ENCODE results near the gene FAM219A.
"Not testable (repeated sequence)": the region's sequence is repeated elsewhere in the genome, so short reads cannot be mapped to it uniquely, and the experiment has no call there.

Gene FAM219A

DNA sequence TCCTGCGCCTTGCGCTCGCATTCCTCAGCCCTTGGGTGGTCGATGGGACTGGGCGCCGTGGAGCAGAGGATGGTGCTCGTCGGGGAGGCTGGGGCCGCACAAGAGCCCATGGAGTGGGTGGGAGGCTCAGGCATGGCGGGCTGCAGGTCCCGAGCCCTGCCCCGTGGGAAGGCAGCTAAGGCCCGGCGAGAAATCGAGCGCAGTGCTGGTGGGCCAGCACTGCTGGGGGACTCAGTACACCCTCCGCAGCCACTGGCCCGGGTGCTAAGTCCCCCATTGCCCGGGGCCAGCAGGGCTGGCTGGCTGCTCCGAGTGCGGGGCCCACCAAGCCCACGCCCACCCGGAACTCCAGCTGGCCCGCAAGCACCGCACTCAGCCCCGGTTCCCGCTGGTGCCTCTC is 24.4 kb upstream of the FAM219A start:
- DNase-seq = not testable (repeated sequence)

DNA sequence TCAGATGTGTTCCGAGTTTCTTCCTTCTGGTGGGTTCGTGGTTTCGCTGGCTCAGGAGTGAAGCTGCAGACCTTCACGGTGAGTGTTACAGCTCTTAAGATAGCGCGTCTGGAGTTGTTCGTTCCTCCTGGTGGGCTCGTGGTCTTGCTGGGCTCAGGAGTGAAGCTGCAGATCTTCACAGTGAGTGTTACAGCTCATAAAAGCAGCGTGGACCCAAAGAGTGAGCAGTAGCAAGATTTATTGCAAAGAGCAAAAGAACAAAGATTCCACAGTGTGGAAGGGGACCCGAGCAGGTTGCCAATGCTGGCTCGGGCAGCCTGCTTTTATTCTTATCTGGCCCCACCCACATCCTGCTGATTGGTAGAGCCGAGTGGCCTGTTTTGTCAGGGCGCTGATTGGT is 23.2 kb upstream of the FAM219A start:
- not testable (repeated sequence) for DNase-seq

DNA sequence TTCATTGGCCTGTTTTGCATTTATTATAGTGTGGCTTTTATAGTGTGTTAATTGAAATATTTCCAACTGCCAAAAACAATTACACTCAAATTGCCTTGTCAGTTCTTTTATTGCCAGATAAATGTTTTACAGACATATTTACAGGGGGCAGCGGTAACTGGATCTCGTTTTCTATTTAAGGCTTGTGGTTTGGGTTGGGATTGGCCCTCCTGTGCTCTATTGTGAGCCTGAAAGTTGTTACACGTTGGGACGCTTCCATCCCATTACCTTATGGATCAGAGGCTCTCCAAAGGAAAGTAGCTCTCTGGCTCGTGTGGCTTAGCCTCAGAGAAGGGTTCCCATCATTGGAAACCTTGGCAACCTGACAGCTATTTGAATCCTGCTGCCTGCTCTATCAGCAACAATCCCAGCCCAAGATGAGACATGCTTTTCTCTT is 21.1 kb upstream of the FAM219A start:
- no peak for DNase-seq

DNA sequence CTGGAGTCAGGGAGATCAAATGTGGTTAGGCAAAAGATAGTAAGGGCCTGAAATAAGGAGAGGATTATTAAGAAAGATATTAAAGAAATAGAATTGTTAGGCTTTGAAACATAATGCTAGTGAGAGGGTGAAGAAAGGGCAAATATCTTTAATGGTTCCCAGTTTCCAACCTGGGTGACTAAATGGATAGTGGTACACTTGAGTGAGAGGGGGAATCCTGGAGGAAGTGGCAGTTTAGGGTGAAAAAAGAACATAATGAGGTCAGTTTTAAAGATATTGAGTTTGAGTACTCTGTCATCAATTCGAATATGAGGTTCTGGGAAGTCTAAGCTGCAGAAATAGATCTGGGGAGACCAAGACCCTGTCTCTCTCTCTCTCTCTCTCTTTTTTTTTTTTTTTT is 19.2 kb upstream of the FAM219A start:
- no peak for DNase-seq

DNA sequence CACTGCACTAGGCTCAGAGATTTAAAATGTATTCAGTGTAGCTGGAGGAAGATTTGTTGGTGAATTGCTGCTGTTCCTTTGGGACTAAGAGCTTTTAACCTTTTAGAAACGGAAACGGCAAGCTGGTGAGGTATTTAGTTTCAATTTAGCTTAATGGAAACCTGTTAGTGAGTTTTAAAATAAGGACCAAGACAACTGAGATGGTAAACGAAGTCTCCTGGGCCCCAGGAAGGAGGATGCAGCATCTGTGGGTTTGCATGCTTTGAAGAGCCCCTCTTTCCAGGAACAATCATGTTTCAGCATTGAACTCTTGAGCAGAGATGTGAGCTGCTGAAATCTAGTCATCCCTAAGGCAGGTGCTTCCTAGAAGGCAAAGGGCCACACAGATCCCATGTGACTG is 16.7 kb upstream of the FAM219A start:
- DNase-seq = no peak

DNA sequence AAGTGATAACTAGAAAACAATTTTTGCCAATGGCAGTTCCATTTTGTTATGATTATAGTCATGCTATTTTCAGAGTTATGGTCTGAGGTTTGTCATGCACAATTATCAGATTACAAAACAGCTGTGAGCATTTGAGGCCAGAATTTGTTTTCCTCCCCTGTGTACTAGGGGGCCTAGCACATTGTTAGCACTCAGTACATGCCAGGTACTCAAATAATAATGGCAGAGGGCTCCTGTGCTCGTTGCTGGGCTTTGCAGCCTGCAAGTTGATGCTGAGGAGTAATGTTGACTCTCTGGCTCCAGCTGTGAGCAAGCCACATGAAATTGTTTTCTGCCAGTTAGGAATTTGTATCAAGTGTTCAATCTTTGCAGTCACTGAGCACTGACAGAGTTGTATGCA is 7.1 kb upstream of the FAM219A start:
- DNase-seq = no peak

DNA sequence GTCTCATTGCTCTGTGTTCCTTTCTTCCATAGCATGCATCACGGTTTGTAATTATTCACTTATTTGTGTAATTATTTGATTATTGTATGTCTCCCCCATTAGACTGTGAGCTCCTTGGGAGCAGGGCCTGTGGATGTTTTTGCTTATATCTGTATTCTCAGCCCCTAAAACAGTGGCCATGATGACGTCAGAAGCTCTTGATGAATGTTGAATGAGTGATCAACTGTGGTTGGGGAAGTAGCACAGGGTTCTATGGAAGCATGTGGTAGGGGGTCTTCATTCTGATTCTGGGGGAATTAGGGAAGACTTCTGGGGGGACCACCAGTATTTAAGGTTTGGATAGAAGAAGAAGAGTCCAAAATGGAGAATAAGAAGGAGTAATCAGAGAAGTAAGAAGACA is 6.2 kb upstream of the FAM219A start:
- no peak for DNase-seq

DNA sequence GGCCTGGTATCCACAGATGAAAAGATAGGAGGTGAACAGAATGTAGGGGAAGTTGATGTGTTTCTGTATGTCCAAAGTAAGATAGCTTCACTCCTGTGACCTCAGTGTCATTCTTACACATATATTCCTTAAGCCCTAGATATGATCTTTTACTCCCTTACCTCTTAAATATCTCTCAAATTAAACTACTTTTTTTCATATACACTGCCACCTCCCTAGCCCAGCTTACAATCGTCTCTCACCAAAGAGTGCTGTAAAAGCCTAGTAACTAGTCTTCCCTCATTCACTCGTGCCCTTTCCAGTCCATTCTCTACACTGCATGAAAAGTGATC is 5.5 kb upstream of the FAM219A start:
- no peak for DNase-seq

DNA sequence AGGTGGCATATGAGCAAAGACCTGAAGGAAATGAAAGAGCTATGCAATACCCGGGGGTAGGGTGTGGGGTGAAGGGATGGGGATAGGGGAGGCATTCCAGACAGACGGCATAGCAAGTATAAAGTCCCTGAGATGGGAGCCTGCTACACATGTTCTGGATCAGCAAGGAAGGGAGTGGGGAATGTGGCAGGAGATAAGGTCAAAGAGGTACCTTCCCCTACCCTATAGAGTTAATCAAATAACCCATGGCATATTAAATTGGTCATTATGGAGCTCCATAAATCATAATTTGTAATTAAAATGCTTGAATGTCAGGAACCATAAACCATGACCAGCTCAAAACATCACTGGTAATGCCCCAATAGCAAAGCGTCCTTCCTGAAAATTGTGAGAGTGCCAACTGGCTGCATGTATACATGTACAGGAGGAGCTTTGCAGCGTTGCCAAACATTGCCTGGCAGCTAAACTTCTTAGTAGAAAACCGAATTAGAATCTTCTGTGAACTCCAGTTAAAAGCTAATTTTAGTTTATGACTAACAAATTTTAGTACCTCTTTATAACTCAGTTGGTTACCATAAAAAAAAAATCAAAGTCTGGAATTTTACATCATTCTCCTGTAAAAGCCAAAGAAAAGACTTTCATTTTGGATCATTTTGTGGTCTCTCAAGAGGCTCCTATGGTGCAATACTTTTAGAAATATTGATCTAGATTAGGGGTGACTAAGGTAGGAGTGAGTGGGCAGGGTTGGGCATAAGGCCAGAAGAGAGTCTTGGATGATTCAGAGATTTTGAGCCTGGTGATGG is 4.9 kb upstream of the FAM219A start:
- peak; percentile 62 for DNase-seq

DNA sequence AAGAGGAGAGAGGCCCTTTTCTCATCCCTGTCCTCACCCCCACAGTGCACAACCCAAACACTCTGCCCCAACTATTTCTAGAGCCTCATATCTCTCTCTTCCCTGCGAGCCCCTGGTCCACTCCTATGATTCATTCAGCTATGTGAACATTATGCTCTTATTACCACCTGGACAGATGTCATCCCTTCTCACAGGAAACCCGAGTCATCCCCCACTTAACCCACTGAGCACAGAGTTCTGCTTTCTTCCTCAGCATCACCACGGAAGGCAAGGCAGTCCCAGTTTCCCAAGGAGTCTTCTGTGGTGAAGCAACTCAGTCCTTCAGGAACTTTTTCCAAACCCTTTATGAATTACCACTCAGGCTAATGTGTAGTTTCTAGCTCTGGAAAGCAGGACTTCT is 1.6 kb upstream of the FAM219A start:
- no peak for DNase-seq

DNA sequence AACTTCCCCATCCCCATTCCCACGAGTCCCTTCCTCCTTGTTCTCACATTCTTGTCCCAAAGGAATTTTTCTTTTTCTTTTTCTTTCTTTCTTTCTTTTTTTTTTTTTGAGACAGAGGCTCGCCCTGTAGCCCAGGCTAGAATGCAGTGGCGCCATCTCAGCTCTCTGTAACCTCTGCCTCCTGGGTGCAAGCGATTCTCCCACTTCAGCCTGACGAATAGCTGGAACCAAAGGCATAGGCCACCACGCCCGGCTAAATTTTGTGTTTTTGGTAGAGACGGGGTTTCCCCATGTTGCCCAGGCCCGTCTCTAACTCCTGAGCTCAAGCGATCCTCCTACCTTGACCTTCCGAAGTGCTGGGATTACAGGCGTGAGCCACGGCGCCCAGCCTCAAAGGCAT is 986 bp upstream of the FAM219A start:
- DNase-seq = no peak

DNA sequence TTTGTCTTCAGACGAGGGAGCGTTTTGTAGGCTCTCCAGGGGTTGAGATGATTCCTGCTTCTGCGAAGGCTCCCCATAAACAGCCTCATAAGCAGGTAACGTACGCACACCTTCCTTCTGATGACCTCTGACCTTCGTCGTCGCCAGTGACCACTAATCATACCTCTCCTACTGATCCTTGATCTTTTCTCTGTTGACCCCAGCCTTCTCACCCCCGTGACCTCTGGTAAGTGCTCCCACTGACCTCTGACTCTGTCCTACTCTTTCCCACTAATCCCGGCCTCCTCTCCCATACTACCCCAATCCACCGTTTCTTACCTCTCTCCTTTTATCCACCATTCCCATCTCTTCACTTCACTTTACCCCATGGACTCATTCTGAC is 580 bp upstream of the FAM219A start:
- no peak for DNase-seq

DNA sequence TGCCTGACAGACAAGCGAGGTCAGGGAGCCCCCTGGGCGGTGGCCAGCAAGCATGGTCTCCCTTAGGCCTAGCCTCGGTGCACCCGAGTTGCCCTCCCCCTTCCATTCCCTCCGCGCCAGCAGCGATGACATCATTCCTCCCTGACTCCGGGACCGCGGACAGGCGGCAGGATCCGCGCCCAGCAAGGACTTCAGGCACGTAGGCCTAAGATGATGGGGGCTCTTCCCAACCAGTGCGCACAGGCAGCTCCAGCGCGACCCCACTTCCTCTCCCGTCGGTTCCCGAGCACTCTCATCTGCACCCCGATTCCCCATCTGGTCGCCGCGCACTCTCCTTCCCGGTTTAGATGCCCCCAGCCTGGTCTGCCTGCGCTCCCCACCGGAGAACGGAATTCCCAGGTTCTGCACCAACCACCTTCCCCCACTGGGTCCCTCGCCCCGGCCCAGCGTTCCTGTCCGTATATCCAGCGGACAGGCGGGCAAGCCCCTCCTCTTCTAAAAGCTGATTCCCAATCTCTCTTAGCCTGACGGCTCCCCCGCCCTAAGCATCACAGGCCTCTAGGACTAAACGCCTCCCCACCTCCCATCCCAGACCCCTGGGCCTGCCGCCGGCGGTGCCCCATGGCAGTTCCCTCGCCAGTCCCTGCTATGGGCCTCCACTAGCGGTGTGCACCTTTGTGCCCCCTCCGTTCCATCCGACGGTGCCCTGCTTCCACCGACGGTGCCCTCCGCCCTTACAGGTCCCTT is 931 bp downstream of the FAM219A start:
- peak; percentile 26 for DNase-seq

DNA sequence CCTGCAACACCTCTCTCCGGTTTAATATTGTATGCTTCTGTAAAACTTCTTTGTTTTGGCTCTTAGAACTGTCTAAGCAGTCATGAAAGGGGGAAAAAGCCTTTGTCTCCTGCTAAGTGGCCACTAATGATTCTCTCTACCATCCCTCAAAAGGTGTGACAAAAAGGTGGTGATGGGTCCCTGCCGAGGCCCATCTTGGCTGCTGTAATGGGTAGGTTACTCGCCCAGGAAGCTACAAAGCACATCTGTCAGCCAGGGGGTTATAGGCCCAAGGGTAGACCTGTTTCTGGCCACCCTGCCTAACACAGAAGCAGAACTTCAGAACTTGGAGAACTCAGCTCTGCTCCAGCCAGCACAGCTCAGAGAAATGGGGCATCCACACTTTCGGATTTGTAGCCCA is 1.6 kb downstream of the FAM219A start:
- no peak for DNase-seq

DNA sequence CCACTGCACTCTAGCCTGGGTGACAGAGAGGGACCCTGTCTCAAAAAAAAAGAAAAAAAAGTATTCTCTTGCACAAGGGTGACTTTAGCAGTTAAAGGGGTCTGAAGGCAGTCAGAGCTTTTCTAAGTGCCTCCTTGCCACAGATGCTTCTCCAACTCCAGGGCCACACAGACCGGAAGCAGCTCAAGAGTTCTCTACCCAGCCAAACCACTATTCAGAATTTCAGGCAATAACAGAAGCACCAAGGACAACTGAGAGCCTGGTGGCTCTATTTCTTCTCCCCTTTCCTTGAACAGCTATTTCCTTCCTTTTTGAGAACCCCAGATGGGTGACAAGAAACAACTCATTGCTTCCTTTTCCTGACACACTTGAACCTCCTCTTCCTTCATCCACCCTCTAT is 2.2 kb downstream of the FAM219A start:
- DNase-seq = peak; percentile 31

DNA sequence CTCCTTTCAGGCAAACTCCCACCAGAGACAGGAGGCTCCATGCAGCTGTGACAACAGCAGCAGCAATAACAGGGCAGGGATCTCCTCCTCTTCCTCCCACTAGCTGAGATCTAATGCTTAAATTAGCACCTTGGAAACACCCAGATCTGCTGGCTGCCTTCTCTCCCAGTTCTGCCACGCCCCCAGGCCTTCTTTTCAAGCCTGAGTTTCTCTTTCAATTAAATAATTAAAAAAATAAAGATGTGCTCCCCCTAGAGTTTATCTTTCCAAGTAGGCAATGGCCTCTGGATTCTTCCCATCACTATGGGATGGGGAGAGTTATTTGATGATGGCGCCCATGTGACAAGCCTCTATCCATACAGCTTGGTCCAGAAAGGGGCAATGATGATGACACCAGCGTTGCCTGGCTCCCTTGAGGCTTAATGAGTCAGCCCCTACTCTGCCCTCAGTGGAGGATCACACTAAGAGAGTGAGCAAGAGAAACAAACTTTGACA is 3.8 kb downstream of the FAM219A start:
- peak; percentile 51 for DNase-seq

DNA sequence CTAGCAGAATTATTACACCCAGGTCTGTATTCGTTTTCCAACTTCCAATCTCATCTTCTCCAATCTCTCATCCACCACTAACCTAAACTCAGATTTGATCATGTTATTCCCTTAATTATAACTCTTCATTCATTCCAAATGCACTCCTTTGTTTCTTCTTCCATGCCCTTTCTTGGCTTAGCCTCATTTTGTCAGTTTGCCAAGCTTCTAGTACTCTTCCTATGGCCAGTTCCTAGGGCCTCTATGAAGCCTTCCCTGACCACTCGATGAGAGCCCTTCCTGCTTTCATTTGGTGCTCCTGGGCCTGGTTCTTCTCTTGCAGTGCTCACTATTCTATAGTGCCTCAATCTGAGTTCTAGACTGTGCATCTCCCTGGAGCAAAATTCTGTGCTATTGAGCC is 5.8 kb downstream of the FAM219A start:
- no peak for DNase-seq

DNA sequence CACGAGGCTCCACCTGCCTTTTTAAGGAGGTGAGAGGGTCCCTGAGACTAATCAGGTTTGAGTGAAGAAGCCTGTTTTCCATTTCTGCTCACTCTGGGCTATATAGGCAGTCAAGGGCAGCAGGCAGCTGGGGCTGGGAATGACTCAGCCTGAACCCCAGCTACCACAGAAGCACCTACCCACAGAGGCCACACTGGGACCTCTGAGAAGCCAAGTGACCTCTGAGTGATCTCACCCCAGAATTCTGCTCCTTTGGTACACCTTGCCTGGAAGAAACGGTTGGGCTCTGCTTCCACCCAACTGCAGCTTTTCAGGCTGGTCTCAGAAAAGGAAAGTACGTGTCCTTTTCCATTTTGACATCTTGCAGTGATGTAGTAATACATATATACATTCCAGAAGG is 6.8 kb downstream of the FAM219A start:
- no peak for DNase-seq

DNA sequence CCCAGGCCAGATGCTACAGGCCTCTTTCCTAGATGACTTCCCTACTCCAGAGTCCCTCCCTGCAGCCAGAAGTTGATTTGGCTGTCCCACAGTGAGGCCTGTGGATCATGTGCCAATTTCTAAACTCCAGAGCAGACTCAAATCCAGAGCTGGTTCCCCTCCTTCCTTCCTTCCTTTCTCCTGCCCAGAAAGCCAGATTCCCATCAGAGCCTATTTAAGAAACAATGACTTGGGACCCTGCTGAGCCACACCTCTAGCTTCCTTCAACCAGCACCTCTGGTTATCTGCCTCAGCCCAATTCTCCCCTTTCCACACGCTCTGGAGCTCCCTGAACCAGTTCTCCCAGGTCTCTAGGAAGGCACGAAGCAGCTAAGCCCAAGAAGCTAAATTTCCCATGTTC is 7.2 kb downstream of the FAM219A start:
- DNase-seq = no peak

DNA sequence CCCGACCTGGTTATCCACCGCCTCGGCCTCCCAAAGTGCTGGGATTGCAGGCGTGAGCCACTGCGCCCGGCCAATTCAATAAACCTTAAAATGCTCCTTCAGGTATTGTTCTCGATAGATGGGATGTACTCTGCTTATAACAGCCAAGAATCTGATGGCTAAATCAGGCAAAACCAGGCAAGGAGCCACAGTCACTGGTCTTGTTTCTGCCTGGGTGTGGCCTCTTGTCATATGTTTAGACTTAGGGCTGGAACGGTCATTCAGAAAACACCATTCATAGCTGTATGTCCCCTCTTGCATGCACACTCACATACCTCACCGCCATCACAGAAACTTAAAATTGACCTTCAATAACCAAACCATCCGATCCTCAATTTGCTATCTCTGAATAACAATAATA is 7.7 kb downstream of the FAM219A start:
- DNase-seq = no peak

DNA sequence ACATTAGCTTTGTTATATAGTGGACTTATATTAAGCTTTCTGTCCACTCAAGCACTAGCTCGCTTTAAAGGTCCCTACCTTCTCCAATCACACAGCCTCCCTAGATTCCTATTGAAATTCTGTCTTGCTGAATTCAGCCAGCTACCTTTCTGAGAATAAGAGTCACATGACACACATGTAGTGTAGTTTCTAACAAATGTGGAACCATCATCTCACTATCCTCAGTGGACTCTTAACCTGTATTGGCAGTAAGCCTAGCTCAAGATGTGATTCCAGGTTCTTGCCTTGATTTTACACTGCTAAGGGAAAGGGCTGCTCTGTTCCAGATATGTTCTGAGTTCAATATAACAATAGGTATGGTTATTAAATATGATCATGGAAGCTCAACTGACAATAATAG is 11.4 kb downstream of the FAM219A start:
- DNase-seq = no peak

DNA sequence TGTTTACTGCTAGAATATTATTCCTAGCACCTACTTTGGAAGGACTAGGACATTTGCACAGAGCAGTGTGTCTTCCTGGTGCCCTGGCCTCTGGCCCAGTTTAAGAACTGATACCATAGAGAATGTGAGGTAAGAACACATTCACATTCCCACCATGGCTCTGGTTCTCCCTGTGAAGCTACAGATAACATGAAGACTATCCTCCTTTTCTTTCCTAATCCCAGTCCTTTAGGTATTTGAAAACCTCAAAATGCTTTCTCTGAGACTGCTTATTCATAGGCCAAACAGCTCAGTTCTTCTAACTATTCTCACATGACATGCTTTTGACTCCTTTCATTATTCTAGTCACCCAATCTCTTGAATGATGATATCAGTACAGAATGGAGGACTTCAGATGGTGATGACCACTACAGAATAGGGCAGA is 11.9 kb downstream of the FAM219A start:
- no peak for DNase-seq

DNA sequence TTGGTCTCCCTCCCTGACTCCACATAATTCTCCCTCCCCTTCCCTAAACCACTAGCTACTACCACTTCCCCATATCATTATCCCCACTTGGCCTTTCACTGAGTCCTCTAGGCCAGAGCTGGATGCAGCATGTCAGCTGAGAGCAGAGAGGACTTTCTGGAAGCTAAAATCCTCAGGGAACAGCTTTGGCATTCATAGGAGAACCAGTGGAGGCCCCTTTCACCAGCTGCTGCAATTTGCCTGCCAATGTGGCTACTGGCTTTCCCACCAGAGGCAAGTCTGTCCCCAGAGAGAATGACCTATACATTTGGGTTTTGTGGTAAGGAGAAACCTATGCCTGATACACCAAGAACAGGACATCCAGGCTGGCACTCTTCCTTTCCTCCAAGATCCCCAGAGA is 14.4 kb downstream of the FAM219A start:
- DNase-seq = no peak

DNA sequence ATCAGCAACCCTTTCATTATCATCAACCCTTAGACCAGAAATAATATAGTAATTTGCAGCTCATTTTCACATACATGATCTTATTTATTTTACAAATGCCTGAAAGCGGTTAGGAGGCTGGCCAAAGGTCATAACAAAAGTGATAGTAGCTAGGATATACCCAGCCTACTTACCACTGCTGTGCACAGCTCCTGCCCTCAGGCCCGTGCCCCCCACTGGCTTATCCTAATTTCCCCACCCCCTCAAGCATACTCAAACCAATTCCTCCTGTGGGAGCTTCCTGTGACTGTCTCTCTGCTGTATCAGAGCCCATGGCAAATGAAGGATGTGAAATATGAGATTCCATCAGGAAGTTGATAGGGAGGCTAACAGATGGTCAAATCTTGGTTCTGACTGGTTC is 14.8 kb downstream of the FAM219A start:
- DNase-seq = no peak

DNA sequence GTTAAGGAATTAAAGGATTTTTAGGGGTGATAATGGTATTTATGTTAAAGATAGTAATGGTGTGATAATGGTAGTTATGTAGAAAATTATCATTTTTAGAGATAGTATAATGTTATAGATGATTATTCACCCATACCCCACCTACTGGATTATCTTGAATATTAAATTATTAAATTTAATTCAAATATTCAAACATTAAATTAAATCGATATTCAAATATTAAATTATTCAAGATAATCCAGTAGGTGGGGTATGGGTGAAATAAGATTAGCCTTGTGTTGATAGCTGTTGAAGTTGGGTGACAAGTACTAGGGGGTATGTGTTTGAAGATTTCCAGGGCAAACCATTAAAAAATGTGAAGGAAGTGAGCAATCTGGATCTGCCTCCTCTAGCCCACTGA is 15.6 kb downstream of the FAM219A start:
- no peak for DNase-seq

Measured in hematopoietic multipotent progenitor cell treated with erythropoietin and hydrocortisone succinate and interleukin-3 and kit ligand, for 6 days (in vitro differentiated cells).